GM21423 (cell line): ENCODE data around the gene PTPN13.

Source experiments
- ATAC-seq: cut with Tn5 transposase; IDR thresholded peaks from one replicate; pipeline ENCODE4 v1.9.1; 2021; ENCODE audit warnings: mild to moderate bottlenecking, moderate library complexity; ENCODE audit not compliant: unreplicated experiment

The PTPN13 gene

DNA sequence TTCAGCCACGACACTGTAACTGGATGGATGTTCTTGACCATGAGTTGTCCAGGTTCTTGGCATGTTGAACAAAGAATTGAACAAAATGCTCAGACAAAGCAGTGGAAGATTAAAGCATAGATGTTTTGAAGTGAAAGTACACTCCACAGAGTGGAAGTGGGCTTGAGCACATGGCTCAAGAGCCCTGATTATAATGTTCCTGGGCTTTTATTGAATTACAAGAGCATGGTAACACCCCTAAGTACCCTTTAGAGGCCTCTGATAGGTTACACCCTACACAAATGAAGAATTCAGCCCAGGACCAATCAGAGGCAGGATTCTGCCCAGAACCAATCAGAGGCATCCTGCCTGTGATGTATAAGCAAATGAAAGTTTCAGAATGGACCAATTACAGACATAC lies 221.5 kb downstream of the PTPN13 start:
- ATAC-seq = no peak

DNA sequence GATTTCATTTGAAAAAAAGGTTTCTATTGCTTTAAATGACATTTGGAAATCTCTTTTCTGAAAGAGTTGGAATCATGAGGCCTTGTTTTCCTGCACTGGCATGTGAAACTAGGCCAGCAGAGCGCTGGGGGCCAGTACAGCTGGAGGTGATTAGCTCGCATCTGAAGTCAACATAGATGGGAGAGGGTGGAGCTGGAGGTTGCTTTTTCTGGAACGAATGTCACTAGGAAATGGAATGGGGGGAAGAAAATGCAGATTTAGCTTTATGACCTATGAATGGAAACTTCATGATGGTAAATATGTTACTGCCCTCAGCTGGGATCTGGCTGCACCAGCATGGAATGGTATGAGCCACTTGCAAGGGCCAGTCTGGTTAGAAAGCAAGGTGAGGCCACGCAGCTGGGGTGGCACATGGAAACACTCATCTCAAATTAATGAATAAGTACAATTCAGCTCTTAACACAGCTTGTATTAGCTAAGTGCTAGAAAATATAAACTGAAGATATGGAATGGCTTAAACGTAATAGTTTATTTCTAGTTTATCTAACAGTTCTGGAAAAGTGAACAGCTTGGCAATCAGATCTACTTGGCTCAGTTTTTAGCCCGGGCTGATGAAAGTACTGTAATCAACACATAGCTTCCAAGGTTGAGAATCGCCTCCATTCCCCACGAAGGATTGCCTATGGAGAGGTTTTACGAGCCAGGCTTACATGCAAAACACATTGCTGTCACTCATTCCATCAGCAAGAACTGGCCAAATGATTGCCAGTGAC lies 222.6 kb downstream of the PTPN13 start:
- no peak for ATAC-seq

DNA sequence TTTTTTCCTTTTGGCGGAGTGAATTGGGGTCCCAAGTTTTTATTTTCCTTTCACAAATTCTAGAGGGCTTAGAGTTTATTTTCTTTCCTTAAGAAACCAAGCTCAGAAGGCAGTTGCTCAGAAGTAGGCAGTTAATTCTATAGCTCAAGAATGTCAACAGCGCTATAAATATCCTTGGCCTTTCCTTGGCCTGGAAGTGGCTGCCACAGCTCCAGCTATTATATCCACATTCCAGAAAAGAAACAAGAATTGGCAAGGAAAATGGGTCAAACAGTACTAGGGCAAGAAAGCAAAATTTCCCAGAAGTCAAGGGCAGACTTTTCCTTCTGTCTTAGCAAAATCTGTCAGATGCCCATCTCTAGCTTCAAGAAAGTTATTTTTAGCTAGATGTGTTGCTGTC lies 224.1 kb downstream of the PTPN13 start:
- ATAC-seq = no peak

GRCh38 chr4:86818841-86819240 lies 224.7 kb downstream of the PTPN13 start:
- ATAC-seq = no peak

GRCh38 chr4:86819561-86819960 lies 225.4 kb downstream of the PTPN13 start:
- no peak for ATAC-seq

- ATAC-seq = no peak
Observed at GRCh38 chr4:86821151-86821550, 227.0 kb downstream of the PTPN13 start.

GRCh38 chr4:86822136-86822535 lies 228.0 kb downstream of the PTPN13 start:
- no peak for ATAC-seq

DNA sequence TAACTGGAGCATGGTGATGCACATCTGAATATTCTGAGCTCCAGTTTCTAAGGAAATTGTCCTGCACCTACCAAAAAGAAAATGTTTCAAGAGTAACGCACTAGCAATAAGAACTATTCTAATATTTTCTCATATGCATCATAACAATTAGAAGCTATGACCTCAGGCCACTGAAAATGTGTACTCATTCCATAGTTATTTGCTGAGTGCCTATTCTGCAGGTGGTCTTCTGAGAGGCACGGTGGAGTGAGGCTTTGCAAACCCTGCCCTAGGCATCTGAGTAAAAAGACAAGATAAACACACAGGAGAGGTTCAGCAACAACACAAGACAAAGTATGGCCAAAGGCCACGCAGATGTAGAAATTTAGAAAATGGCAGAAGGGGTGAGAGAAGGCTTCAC lies 231.4 kb downstream of the PTPN13 start:
- no peak for ATAC-seq

DNA sequence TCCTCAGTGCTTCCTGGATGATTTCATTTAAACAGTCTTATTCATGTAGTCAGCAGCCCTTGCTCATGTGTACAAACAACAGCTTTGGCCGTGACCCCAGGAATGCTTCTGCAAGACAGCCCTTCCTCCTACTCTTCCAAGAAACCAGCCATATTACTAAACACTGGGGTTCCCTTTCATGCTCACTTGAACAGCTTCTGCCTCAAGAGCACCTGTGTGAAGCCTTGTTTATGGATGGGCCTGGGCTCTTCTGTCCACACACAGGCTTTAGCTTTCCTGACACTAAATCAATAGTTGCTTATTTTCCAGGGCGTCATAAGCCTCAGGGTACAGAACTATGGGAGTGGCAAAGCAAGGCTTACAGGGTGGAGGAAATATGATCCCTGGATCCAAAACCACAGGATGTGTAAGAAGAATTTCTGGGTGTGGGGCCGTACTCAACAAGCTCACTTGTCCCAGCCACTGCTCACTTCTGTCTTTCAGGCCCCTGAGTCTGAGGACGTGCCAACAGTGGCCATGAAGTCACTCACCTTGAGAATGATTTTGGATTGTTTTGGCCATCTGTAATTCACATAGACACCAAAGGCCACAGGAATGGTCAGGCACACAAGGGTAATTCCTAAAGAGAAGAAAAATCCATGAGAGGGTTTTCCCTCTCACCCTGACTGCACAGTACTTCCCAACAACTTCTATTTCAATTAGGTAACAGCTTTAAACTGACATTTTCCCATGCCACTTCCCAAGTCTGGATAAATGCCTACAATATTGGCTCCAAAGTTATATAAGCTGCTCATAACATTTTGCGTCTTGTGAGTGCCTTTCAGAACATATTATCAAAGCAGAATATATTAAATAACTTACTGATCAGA lies 237.4 kb downstream of the PTPN13 start:
- ATAC-seq = no peak

GRCh38 chr4:86833615-86834014 lies 239.5 kb downstream of the PTPN13 start:
- ATAC-seq = no peak

- no peak for ATAC-seq
Observed at GRCh38 chr4:86834901-86835300, 240.8 kb downstream of the PTPN13 start.

- no peak for ATAC-seq
Observed at GRCh38 chr4:86835677-86836076, 241.6 kb downstream of the PTPN13 start.

DNA sequence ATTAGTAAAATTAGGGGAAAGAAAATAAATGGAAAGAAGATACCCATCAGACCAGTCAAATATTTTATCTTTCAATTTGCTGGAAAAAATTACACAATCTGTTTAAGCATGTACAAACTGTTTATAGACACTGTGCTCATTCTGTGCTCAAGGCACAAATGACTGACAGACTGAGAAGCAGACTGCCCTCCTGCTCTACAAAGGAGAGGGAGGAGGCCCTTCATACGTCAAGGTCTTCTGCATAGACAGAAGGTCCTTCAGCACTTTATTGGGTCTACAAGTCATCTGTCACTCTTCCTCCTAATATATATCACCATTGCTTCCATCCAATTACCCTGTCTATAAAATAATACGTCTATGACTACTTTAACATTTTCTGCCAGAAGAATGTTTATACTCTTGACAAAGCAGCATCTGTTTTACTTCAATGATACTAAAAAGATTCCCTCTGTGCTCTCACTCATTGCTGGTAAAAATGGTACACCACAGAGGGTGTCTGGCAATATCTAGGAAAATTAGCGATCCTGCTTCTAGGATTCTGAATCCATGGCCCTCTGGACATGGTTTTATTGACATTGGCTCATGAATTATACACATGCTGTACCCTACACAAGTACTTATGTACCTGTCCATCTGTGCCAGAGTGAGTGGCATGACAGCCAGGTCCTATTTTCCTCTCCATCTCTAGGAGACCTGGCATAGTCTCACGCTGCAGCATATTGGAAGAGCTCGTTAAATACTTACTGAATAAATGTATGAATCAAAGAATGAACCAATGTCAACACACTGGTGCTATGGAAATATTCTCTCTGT lies 243.8 kb downstream of the PTPN13 start:
- ATAC-seq = no peak

DNA sequence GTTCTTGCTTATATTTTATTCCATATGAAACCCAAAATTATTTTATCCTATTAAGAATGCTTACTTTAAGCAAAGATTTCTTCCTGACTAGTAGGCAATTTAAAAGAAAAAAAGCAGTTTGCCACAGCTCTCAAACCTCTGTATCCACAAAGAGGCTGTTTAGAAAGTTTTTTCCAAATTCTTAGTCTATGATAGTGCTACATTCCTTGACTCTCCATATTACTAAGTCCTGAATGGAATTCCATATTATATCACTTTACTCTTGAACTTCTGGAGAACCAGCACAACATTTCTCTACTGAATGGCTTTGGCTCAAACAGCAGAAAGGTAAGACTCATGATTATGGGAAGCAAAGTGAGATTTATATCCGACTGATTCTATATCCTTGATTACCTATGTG lies 246.7 kb downstream of the PTPN13 start:
- no peak for ATAC-seq

DNA sequence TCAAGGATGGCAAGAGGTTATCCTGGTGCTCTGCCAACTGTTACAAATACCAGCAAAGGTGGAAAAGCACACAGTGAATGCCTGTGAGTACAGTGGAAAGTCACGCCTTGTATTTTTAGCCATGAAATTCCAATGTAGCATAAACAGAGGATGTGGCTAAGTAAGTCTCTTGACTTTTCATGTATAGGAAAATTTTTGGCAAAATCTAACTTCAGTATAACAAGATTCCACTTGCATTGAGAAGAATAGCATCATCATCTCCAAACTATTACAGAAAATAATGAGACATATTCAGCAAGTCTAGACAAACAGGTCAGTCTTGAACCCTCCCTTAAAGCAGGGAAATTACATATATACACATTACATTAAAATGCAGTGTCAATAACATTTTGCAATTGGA lies 247.2 kb downstream of the PTPN13 start:
- no peak for ATAC-seq

GRCh38 chr4:86845593-86845992 lies 251.5 kb downstream of the PTPN13 start:
- no peak for ATAC-seq

- ATAC-seq = no peak
Observed at GRCh38 chr4:86846921-86847320, 252.8 kb downstream of the PTPN13 start.

GRCh38 chr4:86847571-86847970 lies 253.5 kb downstream of the PTPN13 start:
- ATAC-seq = no peak

- ATAC-seq = no peak
Observed at GRCh38 chr4:86848136-86848535, 254.0 kb downstream of the PTPN13 start.

- ATAC-seq = no peak
Observed at GRCh38 chr4:86848732-86849619, 254.9 kb downstream of the PTPN13 start, which contains the start of gene SLC10A6. Gene SLC10A6, minus strand, starts transcription at chr4:86849384. Its CDS starts 269 bp downstream, at chr4:86849115.
